HG03175 (cell line): ENCODE results near the gene USP14.

Experiments
- ATAC-seq: cut with Tn5 transposase; IDR thresholded peaks from one replicate; pipeline ENCODE4 v1.9.1; 2021; ENCODE audit warnings: mild to moderate bottlenecking, moderate library complexity; ENCODE audit not compliant: unreplicated experiment

Gene USP14

DNA sequence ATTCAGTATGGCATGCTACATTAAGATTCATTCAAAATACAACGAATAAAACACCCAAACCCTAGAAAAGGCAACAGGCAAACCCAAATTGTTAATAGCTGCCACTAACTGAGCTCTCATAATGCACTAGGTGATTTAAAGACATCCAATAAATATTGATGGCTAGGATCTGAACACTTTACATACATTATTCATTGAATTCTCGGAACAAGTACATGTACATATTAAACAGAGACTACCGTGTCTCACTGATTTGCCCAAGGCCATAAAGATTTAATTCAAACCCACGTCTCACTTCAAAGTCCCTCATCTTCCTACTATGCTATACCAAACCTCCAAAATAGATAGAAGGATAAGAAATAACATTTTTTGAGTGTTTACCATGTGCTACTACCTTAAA is 67.4 kb downstream of the USP14 start:
- ATAC-seq, result no peak

DNA sequence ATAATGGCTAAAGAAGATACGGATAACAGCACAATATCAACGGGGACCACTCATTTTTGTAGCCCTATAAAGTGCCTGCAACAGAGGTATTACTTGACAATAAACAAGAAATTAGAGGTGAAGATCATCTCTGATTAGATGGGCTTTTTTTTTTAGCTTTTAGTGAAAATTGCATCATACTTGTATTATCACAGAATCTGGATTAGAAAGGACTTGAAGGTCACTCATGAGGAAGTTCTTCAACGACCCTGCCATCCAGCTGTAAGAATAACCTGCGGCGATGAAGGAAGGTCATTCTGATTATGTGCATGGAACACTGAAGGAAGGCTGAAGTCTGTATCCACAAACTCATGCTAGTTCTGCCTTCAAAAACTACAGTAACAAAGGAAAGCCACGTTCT is 69.0 kb downstream of the USP14 start:
- no peak for ATAC-seq

GRCh38 chr18:227902-228301 is 69.5 kb downstream of the USP14 start:
- ATAC-seq, result no peak

DNA sequence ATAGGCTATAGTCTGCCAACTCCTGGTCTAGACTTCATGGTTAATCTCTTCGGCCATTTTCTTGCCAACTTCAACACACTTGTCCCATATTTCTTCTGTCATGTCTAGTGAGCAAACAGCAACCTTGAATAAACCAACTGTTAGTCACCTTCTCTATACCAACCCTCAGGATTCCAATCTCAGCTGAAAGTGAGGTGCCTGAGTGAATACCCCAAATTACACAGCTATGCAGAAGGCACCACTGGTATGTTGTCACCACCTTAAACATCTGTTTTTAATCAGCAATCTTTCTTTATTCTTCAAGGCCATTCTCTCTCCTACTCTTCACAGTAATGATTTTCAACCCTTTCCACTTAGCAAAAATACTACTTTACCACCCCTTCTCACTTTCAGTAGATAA is 70.2 kb downstream of the USP14 start:
- no peak for ATAC-seq

GRCh38 chr18:231563-231962 is 73.2 kb downstream of the USP14 start:
- ATAC-seq, result no peak

DNA sequence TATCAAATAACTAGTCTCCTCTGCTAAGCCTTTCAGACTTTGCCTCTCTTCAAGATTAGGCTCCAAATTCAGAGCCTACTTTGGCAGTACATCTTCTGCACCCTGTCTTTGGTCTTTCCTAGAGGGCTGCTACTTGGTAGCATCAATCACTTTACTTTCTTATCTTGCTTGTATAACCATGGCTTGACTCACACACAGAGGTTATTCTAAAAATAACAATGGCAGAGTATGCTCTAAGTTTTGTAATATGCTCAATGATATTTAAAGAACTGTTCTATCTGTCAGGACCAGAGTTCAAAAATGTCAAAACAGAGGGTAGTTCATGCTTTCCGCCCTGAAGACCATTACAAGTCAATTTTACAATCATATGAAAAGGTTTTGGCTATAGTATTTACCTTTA is 81.8 kb downstream of the USP14 start:
- ATAC-seq, result no peak

DNA sequence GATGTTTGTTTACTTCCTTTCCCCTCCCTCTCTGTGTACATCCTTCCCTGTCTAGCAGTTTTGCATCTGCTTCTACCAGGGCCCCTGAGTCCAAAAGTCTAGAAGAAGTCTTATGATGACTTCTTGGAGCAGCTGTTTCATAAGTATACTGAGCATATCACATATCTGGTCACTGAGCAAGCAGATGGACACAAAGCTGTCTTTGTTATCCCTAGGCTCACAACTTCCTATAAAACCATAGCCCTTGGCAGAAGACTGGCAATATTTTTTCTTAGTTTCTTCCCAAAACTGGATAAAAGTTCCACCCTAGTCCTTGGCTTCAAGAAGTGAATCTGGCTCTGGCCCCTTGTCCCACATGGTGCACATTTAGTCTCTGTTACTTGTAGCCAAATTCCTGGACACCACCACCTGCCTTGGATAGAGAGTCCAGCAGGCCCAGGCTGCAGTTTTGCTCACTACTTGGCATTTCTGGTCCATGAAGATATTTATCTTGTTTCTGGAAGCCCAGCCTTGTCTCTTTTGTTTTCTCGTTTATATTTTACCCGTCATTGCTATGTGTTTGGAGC is 87.0 kb downstream of the USP14 start:
- ATAC-seq, result no peak

- ATAC-seq, result no peak
Measured at GRCh38 chr18:248053-248452, 89.7 kb downstream of the USP14 start.

- ATAC-seq, result no peak
Measured at GRCh38 chr18:250685-251084, 92.3 kb downstream of the USP14 start.

- no peak for ATAC-seq
Measured at GRCh38 chr18:251572-251971, 93.2 kb downstream of the USP14 start.

- no peak for ATAC-seq
Measured at GRCh38 chr18:253121-253520, 94.8 kb downstream of the USP14 start.

- ATAC-seq, result no peak
Measured at GRCh38 chr18:255171-255570, 96.8 kb downstream of the USP14 start.

- no peak for ATAC-seq
Measured at GRCh38 chr18:260547-260946, 102.2 kb downstream of the USP14 start.

- no peak for ATAC-seq
Measured at GRCh38 chr18:261398-262073, 103.2 kb downstream of the USP14 start.
